Lower lobe of right lung (tissue), 2 donors: ENCODE results near the gene IL1RAPL1. TPM values are rescaled to one million over a fixed set of nuclear protein-coding genes. Genes with fewer than 3 reads are reported as not detected.

Source experiments
- ATAC-seq, 2 donors: fragments of 200-7000 bp; cut with Tn5 transposase; one replicate each; pipeline ENCODE4 v1.9.1; 2020 to 2022; ENCODE audit warnings: mild to moderate bottlenecking in 2 of 2, moderate library complexity in 2 of 2
- DNase-seq: peaks from one replicate; pipeline ENCODE4 v3.0.0-alpha.2; 2020
- H3K27ac ChIP-seq: fragments of 200-600 bp; one replicate; pipeline ENCODE4 v1.8.0; 2022
- H3K27me3 ChIP-seq: fragments of 200-600 bp; one replicate; pipeline ENCODE4 v1.8.0; 2022; ENCODE audit warnings: low read depth
- H3K36me3 ChIP-seq: fragments of 200-600 bp; one replicate; pipeline ENCODE4 v1.8.0; 2022; ENCODE audit warnings: mild to moderate bottlenecking
- H3K4me1 ChIP-seq: fragments of 200-600 bp; one replicate; pipeline ENCODE4 v1.8.0; 2022
- H3K4me3 ChIP-seq: fragments of 200-600 bp; one replicate; pipeline ENCODE4 v1.8.0; 2022; ENCODE audit warnings: mild to moderate bottlenecking
- H3K9me3 ChIP-seq: fragments of 200-600 bp; one replicate; pipeline ENCODE4 v1.8.0; 2022
- CTCF ChIP-seq: fragments of 200-600 bp; IDR thresholded peaks from one replicate; pipeline ENCODE4 v1.8.0; 2022; ENCODE audit warnings: antibody characterized with exemption, mild to moderate bottlenecking
- intact Hi-C: fragments of 100-400 bp; cut with DNase I; formaldehyde crosslinking; loops from one replicate; pipeline ENCODE4 v1.11.0; 2022
- total RNA-seq: library from RNA; stranded (reverse); fragmentation: NEBNext Ultra II Directional; extraction: Animal tissue kit (Norgen Biotek cat#: 25700); gene quantifications from one replicate; pipeline ENCODE4 v1.2.1, GENCODE V29; 2021
- donor health status: DM: no; HTN: yes; CAD: no; lungs with severe emphysema.

Gene IL1RAPL1
- total RNA-seq, 1 donor from 2014 or later = not detected

GRCh38 chrX:29851857-29852605 is 1264.8 kb downstream of the IL1RAPL1 start:
- Histone ChIP-seq H3K27ac (no peak overlapping the region), H3K4me1 (no peaks in the 10 kb centered on the region), H3K27me3 (no peaks in the 10 kb centered on the region), H3K36me3 (no peaks in the 10 kb centered on the region), H3K4me3 (no peak overlapping the region), H3K9me3 (no peaks in the 10 kb centered on the region)
- no peak for TF ChIP-seq CTCF
- DNase-seq = no peak
- intact Hi-C loops = no loop called here
- ATAC-seq = no peak

GRCh38 chrX:29852767-29853166 is 1265.5 kb downstream of the IL1RAPL1 start:
- TF ChIP-seq CTCF = no peak
- Histone ChIP-seq H3K27me3 (no peaks in the 10 kb centered on the region), H3K4me1 (no peaks in the 10 kb centered on the region), H3K4me3 (no peak overlapping the region), H3K27ac (no peak overlapping the region), H3K9me3 (no peaks in the 10 kb centered on the region), H3K36me3 (no peaks in the 10 kb centered on the region)
- no peak for DNase-seq
- no peak for ATAC-seq
- intact Hi-C loops = no loop called here

- TF ChIP-seq CTCF = no peak
- Histone ChIP-seq H3K4me3 (no peak overlapping the region), H3K27ac (no peak overlapping the region), H3K9me3 (no peaks in the 10 kb centered on the region), H3K27me3 (no peaks in the 10 kb centered on the region), H3K36me3 (no peaks in the 10 kb centered on the region), H3K4me1 (no peaks in the 10 kb centered on the region)
- DNase-seq (no peak), ATAC-seq (no peak)
- intact Hi-C loops = no loop called here
These were observed 1271.5 kb downstream of the IL1RAPL1 start for GRCh38 chrX:29858714-29859113.

DNA sequence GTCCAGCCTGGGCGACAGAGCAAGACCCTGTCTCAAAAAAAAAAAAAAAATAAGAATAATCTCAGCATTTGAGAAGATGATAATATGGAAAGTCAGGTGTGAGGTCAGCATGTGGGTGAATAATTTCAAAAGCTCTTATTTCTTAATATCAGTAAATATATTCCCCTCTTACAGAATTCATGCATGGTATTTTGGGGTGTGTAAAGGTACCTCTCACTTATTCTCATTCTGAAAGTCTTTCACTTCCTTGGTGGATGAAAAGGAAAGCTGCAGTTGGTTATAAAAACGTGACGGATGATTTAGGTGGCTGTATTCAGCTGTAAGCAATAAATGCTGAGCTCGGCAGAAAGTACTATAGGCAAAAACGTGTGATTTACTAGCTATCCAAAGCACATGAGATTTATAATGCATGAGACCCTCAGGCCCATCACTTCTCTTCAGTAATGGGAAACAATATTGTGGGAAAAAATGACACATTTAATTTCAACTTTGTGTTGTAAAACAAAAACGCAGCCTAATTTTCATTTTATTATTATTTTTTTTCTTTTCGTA is 1275.0 kb downstream of the IL1RAPL1 start:
- TF ChIP-seq CTCF = no peak
- DNase-seq (no peak), ATAC-seq (no peak)
- no peak overlapping the region for H3K4me3 ChIP-seq
- no peaks in the 10 kb centered on the region for H3K36me3 ChIP-seq
- no peaks in the 10 kb centered on the region for H3K27me3 ChIP-seq
- no peak overlapping the region for H3K27ac ChIP-seq
- H3K4me1 ChIP-seq = no peaks in the 10 kb centered on the region
- intact Hi-C loops = no loop called here
- no peaks in the 10 kb centered on the region for H3K9me3 ChIP-seq

DNA sequence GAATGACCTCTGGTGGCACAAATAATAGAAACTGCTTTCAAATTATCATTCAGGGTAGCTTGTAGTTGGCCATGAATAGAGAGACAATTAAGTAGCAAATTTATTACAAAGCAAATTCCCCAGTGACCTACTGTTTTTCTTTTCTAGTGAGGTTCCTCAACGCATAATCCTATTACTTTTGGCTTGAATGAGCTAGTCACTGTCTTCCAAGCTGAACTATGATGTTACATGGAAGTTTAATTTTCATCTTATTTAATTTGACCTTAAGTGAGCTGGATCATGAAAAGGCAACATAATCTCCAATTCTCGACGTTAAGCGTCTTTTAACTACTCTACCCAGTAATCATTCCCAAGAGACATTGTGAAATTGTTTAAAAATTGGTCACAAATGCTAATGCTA is 1280.7 kb downstream of the IL1RAPL1 start:
- Histone ChIP-seq H3K36me3 (no peaks in the 10 kb centered on the region), H3K9me3 (no peaks in the 10 kb centered on the region), H3K4me1 (no peaks in the 10 kb centered on the region), H3K27ac (no peak overlapping the region), H3K27me3 (no peaks in the 10 kb centered on the region), H3K4me3 (no peak overlapping the region)
- intact Hi-C loops = no loop called here
- TF ChIP-seq CTCF = no peak
- DNase-seq (no peak), ATAC-seq (no peak)
